Stimulated activated CD8-positive, alpha-beta memory T cell treated with anti-CD3 and anti-CD28 coated beads, Interleukin-7, amount 100 ng/mL, for 4 hours (primary cell): ENCODE measurements around the gene CELA3B.
A peak's percentile ranks its signal among the peaks of the same experiment; 100 is the strongest.
"Not testable (repeated sequence)": the region's sequence is repeated elsewhere in the genome, so short reads cannot be mapped to it uniquely, and the experiment has no call there.

Source experiments
- DNase-seq, 2 donors: peaks; one replicate each; pipeline ENCODE4 v3.0.0-alpha.2; 2020; ENCODE audit warnings: low read depth in 2 of 2

The CELA3B gene

DNA sequence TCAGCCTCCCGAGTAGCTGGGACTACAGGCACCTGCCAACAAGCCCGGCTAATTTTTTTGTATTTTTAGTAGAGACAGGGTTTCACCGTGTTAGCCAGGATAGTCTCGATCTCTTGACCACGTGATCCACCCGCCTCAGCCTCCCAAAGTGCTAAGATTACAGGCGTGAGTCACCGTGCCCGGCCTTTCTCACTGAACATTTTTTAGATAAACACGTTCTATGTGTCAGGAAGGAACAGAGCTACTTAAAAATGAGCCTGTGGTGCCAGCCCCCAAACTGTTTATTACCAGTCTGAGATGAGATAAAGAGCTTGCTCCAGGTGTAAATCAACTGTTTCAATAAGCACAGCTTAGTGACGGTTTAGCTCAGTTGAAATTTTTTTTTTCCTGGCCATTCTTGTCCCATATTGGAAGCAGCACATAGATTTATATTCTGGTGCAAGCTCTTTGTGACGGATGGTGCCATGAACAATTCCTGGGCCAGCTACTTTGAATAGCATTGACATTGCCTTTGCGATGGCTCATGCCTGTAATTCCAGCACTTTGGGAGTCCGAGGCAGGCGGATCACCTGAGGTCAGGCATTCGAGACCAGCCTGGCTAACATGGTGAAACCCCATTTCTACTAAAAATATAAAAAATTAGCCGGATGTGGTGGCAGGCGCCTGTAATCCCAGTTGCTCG is 33.7 kb upstream of the CELA3B start:
- DNase-seq, result not testable (repeated sequence)

DNA sequence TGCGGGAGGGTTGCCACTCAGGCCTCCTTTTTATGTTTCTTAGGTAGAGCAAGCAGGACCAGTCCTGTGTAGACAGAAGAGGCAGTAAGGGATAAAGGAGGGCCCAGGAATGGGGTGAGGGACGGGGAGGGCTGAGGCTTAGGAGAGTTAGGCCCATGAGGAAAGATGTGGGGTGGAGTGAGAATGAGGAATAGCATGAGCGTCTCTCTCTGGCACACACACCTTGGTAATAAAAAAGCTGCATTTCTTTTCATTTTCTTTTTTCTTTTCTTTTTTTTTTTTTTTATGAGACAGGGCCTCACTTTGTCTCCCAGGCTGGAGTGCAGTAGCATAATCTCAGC is 32.1 kb upstream of the CELA3B start:
- DNase-seq, result no peak

DNA sequence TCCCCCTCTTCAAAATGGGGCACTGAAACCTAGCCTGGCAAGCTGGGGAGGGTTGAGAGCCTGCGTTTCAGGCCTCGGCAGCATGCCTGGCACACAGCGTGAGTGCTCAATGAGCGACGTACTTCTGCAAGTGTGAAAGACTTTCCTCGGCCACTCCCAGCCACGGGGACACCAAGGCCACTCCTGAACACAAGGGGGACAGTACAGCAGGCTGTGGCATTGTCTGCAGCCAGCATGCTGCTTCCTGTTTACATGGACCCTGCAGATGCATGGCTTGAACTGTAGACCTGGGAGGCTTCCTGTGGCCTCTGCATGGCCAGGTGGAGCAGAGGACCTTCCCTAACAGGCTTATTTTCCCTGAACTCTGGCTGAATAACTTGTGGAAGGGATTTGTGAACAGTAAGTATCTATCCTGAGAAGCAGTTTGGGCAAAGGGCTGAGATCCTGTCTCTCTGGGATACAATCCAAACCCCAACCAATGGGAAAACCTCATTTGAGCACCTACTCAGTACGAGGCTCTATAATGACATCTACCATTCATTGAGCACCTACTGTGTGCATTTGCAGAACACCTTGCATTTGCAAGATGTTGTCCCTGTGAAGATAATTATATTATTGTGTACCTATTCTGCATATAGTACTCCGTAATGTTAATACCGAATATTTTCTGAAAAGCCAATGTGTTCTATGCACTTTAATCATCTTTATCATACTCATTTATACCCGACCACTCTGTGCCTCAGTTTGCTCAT is 29.8 kb upstream of the CELA3B start:
- no peak for DNase-seq

DNA sequence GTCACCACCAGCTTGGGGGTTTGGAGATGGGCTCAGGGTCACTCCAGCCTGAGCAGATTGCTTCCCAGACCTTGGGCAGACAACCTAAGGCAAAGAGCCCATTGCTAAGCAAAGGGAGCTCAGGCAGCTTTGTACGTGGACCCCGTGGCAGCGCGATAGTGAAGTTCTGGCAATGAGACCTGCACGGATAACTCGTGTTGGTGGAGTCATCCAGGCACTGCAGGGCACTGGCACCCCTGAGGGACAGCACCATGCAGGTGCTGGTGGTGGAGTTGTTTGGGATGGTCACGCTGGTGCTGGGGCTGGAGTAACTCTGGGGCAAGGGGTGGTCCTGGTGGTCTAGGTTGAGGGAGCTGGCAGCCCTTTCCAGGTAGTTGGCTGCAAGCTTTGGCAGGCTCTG is 26.1 kb upstream of the CELA3B start:
- no peak for DNase-seq

DNA sequence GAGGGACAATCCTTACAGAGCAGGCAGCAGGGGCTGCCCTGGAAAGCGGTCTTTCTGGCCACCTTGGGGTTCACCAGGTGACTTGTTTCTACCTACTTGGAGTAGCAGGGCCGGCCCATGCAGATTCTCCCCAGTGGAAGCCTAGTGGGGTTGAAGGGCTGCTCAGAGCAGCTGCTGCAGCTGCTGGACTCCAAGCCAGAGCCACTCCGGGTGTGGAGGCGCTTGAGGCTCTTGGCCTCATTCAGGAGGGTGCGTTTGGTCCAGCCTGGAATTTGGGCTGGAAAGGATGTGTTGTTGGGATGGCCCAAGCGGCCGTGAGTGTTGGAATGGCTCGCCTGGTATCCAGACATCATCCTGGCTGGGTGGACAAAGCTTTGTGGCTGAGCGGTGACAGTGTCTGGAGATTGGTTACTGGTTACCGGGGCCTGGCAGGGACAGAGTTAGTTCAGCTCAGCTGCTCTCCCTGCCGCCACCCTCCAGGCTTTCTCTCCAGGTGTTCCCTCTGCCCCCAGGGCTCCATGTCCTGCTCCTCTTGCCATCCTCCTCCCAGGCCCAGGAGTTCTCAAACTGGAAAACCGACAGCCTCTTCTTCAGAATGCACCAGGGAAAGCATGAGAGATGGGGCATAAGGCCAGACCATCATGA is 25.5 kb upstream of the CELA3B start:
- DNase-seq, result no peak

DNA sequence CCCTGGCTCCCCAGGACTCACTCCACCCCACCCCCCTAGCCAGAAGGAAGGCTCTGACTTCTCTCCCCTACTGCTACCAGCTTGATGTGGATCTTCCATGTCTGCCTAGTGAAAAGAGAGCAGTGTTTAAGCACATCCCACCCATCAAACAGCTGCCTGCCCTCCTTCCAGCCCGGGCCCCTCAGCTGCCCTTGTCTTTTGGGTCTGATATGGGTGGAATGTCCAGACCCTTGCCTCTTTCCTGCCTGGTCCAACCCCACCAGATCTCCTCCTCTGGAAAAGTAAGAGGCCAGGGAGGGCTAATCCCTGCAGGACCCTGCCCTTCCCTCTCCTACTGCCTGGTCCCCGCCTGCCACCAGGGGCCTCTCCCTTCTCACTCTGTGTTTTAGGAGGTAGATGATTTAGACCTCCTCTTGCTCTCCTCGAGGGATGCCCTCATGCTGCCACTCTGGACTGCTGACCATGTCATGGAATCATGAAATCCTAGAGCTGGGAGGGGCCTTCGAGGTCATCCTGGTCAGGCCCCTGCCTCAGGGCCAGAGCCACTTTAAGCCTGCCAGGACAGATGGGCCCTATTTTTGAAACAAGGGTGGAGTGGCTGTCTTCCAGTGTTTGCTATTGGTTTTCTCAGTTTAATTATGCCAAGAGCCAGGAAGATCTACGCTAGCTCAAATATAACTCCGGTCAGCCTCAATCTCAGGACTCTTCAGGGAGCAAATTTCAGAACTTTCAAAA is 23.9 kb upstream of the CELA3B start:
- no peak for DNase-seq

DNA sequence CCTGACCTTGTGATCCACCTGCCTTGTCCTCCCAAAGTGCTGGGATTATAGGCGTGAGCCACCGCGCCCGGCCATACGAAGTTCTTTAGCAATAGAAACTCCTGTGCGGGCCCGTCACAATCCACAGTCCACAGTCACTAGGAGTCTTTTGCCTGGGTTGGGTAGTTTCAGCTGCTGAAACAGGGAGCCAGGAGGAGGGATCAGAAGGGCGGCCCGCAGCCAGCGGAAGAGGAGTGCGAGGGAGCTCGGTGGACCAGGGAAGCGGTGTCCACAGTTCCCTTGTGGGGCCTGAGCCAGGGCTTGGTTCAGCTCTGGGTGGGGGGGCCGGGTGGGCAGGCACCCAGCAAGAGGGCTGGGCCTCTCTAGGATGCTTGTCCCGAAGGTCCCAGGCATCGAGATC is 21.8 kb upstream of the CELA3B start:
- DNase-seq, result no peak

DNA sequence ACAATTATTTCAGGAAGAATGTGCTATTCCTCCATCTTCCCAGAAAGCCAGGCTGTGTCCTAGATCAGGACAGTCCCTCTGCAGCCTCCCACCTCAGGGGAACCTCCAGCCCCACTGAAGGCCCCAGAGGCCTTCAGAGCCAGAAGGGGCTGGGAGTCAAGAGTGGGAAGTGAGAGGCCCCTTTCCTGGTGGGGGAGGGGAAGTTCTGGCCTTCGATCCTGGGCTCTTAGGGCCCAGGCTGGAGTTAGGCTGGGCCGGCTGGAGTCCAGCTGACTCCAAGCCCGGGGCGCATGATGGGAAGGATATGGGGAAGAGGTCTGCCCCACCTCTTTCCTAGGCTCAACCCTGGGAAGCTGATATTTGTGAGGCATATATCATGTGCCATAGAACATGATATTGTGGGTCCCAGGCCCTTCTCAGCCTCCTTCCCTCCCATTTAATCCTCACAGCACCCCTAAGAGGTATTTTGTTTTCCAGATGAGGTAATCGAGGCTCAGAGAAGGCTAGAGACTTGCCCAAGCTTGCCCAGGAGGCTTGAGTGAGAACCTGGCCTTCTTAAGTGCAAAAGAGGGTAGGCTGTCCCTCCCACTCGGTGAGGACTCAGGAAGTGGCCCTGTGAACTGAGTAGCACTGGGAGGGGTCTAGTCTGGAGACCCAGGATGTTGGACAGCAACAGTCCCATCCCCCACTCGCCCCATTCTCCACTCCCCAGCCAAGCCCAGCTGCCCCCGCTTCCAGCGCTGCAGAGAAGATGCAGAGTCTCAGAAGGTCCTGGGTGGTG is 21.1 kb upstream of the CELA3B start:
- no peak for DNase-seq

DNA sequence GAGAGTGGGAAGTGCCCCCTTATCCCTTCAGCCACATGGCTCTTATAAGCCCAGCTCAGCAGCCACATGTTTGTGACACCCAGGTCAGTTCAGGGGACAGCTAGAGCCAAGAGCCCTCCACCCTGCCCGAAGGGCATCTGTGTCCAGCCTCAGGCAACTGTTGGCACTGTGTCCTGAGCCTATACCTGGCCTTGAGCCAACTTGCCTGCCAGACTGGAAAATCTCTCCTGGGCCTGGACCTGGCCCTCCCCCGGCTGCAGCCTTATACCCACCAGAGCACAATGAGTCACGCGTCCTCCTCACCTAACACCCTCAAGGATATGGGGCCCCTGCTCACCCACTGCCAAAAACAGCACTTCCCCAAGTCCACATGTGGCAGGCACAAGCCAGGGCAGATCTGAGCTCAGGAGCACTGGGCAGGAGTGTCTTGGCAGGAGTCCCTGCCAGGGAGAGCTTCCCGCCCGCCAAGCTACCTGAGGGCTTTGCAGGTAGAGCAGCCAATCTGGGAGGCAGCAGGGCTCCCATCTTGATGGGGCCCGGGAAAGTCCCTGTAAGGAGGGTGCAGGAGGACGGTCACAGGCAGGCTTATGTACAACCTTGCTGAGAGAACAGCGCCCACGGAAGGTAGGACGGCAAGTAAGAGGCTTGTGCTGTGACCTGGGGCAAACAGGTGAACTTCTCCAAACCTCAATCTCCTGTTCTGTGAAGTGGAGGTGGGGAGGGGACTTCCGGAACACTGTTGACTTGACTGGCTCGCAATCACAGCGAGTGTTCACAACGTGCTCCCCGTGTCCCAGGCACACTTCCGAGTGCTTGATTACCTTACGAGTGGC is 19.9 kb upstream of the CELA3B start:
- DNase-seq, result peak; percentile 28 to 37

DNA sequence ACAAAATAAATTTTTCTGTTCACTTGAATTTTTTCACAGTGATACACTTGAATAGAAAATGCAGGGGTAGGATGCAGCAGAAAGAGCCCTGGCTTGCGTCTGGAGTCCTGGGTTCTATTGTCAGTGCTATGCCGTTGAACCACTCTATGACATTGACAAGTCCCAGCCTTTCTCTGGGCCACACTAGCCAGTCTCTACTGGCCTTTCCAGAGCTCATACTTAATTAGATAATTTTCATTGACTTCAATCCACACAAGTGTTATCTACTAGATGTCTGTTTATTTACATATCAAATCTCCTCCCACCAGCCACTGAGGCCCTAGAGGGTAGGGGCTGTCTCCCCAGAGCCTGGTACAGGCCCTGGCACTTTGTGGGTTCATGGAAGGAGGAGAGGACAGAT is 15.5 kb upstream of the CELA3B start:
- no peak for DNase-seq

DNA sequence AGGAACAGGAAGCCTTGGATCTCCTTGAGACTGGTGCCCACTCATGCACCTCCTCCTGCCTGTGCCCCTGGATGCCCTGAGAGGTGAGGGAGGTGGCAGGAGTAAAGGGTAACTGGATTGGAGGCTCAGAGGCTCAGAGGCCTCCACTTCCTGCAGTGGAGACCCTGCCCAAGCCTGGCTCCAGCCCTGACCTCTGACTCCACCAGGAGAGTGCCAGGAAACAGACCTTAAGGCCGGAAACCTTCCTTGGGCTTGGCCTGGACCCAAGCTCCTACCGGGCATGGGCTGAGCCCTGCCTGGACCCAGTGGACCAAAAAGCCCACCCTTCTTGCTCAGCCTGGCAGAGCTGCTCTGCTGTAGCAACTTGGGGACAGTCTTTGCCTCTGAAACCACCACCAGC is 15.0 kb upstream of the CELA3B start:
- no peak for DNase-seq

DNA sequence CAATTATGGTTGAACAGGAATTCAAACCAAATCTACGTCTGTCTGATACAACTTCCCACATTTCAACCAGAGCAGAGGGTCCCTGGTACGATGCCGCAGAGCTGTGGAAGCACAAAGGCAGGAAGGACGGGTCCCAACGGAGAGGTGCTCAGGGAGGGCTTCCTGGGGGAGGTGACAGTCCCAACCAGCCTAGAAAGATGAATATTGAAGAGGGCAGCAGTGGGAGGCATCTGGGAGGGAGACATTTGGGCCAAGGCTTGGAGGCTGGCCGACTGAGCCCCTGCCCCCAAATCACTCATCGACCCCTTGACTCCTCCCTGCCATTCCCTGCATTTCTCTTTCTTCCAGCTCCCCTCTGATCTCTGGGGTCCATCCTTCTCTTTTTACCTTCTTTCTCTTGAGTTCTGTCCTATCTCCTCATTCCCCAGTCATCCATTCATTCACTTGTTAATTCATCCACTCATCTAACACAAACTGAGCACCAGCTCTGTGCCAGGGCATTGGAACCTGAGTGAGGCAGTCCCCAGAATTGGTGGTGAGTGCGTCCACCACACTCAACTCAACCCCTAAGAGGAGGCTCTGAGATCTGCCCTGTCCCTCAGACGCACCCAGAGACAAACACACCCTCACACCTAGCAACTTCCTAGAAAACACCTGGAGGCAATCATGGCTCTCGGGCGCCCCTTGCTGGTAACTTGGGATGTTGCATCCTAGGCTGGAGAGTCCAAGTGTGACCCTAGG is 13.2 kb upstream of the CELA3B start:
- peak; percentile 47 to 59 for DNase-seq

DNA sequence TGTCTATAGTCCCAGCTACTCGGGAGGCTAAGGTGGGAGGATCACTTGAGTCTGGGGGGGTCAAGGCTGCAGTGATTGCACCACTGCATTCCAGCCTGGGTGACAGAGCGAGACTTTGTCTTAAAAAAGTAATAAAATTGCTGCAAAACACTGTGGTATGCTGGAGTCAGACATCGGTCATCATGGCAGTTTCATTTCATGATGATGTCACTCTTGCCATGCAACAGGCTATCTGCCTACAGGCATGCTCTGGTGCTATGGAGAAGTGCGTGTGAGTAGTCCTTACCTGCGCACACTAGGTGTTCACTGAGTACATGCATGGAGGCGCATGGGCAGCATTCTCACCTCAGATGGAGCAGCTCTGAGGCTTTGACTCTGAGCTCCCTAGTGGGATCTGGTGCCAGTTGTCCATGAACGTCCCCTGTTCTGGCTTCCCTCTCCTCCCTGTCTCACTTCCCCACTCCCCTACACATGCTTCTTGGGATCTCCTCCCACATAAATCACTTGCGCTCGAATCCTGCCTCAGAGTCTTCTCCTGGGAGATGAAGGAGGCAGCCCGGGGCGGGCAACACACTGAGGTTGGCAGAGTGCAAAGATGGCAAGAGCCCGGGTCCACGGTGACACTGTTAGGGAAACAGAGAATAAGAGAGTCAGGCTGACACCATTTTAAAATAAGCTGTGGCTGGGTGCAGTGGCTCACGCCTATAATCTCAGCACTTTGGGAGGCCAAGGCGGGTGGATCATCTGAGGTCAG is 10.4 kb upstream of the CELA3B start:
- no peak for DNase-seq

DNA sequence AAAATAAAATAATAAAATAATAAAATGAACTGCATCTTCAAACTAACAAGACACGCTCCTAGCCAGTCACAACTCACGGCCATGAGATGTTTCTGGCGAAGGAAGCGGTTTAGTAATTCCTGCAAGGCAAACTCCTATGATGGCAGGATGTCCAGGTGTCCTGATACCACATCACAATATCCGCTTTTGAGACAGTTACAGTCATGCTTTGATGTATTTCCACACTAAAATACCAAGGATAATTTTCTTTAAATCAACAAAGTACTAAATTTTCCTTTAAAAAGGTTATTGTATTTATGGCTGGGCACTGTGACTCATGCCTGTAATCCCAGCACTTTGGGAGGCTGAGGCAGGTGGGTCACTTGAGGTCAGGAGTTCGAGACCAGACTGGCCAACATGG is 9.6 kb upstream of the CELA3B start:
- DNase-seq, result not testable (repeated sequence)

DNA sequence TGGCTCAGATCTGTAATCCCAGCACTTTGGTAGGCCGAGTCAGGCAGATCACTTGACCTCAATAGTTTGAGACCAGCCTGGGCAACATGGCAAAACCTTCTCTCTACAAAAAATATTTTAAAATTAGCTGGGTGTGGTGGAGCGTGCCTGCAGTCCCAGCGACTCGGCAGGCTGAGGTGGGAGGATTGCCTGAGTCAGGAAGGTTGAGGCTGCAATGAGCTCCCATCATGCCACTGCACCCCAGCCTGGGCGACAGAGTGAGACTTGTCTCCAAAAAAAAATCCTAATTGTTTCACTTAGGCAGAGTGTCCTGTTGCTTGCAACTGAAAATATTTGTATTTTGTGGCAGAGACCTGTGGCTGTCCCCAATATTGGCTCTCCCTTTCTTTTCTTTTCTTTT is 7.8 kb upstream of the CELA3B start:
- not testable (repeated sequence) for DNase-seq

DNA sequence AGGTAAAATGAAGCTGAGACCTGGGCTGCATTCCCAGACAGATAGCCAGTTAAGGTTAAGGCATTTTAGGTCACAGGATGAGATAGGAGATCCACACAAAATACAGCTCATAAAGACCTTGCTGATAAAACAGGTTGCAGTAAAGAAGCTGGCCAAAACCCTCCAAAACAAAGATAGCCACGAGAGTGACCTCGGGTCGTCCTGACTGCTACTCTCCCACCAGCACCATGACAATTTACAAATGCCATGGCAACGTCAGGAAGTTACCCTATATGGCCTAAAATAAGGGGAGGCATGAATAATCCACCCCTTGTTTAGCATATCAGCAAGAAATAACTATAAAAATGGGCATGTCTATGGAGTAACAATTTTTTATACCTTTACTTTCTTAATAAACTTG is 6.3 kb upstream of the CELA3B start:
- not testable (repeated sequence) for DNase-seq

DNA sequence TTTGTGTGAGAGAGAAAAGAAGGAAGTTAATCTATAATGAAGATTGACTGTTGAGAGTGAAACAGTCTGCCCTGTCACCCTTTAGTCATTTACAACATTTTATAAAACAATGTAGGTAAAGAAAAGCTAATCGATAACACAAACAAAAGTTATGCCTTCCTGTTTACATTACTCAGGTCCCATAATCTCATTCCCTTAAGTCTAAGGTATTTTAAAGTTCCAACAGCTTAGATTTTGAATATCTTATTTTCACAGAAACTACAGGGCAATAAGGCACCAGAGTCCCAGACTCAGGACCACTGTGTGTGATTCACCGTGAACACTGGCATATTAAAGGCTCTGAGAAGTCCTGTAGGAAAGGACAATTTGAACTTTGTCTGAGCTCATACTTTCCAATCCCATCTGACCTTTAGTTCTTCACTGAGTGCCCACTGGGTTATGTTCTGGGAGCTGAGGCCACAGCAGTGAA is 3.8 kb upstream of the CELA3B start:
- DNase-seq, result not testable (repeated sequence)

DNA sequence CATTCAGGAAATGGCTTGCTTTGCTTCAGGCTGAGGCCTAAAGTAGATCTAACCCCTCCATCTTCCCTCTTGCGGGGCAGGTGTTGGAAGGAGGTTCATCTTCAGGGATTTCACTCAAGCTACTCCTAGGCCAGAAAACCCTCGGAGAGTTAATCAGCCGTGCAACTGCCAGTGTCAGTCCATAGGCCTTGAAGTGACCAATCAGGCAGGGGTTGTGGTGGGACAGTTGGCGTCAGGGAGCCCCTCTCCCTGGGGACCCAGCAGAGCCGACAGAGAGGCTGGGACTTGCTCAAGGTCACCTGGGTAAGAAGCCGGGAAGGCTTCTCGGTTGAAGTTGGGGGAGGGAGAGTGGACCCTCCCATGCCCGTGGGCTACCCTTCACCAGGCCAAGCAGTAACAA is 2.9 kb upstream of the CELA3B start:
- not testable (repeated sequence) for DNase-seq

DNA sequence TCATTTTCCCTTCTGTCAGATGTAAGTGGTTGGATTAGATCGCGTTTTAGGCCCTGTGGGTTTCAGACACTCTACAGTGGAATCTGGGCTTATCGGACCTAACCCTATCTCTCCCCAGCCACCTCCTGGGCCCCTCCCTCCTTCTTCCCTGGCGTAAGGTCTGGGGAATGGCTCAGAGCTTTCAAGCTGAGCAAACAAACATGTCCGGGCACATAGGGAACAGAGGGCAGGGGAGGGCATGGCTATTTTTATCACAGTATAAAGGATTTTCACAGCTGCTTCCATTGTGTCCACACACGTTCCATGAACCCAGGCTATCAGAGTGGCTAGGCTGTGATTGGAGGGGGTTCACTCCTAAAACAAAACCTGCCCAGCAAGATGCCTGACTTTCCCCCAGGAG is 2.1 kb upstream of the CELA3B start:
- DNase-seq, result not testable (repeated sequence)
